OCI-LY7 (cell line): ENCODE data around the gene CCDC71L. TPM values are rescaled to one million over a fixed set of nuclear protein-coding genes. Genes with fewer than 3 reads are reported as not detected.

Experiments
- BruUV-seq: library from RNA; stranded (reverse); fragments of 400-500 nt; replicated peaks from 2 replicates; lab custom pipeline; 2021; lab: Mats Ljungman, UMichigan
- CTCF ChIA-PET: fragments of 300-600 bp; sonication (Branson Sonifier 250); formaldehyde crosslinking; loops from one replicate; lab custom pipeline; 2022; ENCODE audit warnings: antibody characterized with exemption; ENCODE audit not compliant: unreplicated experiment; lab: Charles Lee
- POLR2A ChIA-PET: fragments of 300-600 bp; sonication (Branson Sonifier 250); formaldehyde crosslinking; loops from one replicate; lab custom pipeline; 2022; ENCODE audit warnings: antibody characterized with exemption; lab: Charles Lee
- DNase-seq: peaks from one replicate; pipeline ENCODE4 v3.0.0-alpha.2; 2015; ENCODE audit warnings: low spot score
- H2AFZ ChIP-seq: fragments of 200-600 bp; sonication (generic), shearing (Covaris generic); 2 replicates; pipeline ENCODE4 v1.6.1; 2014; ENCODE audit warnings: mild to moderate bottlenecking, antibody characterized with exemption, low read length, moderate library complexity
- H3K27ac ChIP-seq: fragments of 200-600 bp; sonication (generic); 2 replicates; pipeline ENCODE4 v1.5.1; 2014; ENCODE audit warnings: mixed run types, low read depth, mild to moderate bottlenecking, moderate library complexity, low read length, inconsistent platforms; ENCODE audit not compliant: poor library complexity, severe bottlenecking
- H3K36me3 ChIP-seq: fragments of 200-600 bp; sonication (generic); 2 replicates; pipeline ENCODE4 v1.6.1; 2014; ENCODE audit warnings: mild to moderate bottlenecking, antibody characterized with exemption, low read length, moderate library complexity, mixed read lengths; ENCODE audit not compliant: insufficient read depth
- H3K4me1 ChIP-seq: fragments of 200-600 bp; sonication (generic); 2 replicates; pipeline ENCODE4 v1.5.1; 2014; ENCODE audit warnings: mild to moderate bottlenecking, low read length; ENCODE audit not compliant: insufficient read depth, poor library complexity, severe bottlenecking
- H3K4me2 ChIP-seq: fragments of 200-600 bp; sonication (generic); 2 replicates; pipeline ENCODE4 v1.6.1; 2014; ENCODE audit warnings: mild to moderate bottlenecking, low read length
- H3K4me3 ChIP-seq: fragments of 200-600 bp; sonication (generic); 2 replicates; pipeline ENCODE4 v1.5.1; 2014; ENCODE audit warnings: mild to moderate bottlenecking, low read depth, low read length; ENCODE audit not compliant: poor library complexity, severe bottlenecking
- H3K79me2 ChIP-seq: fragments of 200-600 bp; sonication (generic); 2 replicates; pipeline ENCODE4 v1.6.1; 2016; ENCODE audit warnings: low read depth, mild to moderate bottlenecking, low read length, moderate library complexity, mixed read lengths; ENCODE audit not compliant: insufficient read depth
- H3K9me2 ChIP-seq: fragments of 200-600 bp; sonication (generic); 2 replicates; pipeline ENCODE4 v1.6.1; 2016; ENCODE audit warnings: mild to moderate bottlenecking, low read length, mixed read lengths; ENCODE audit not compliant: insufficient read depth
- H3K9me3 ChIP-seq: fragments of 200-600 bp; sonication (generic); 2 replicates; pipeline ENCODE4 v1.6.1; 2014; ENCODE audit warnings: mild to moderate bottlenecking, mixed run types, low read length, mixed read lengths
- H4K20me1 ChIP-seq: fragments of 200-600 bp; sonication (generic); 2 replicates; pipeline ENCODE4 v1.6.1; 2014; ENCODE audit warnings: mild to moderate bottlenecking, antibody characterized with exemption, low read length, moderate library complexity, mixed read lengths; ENCODE audit not compliant: insufficient read depth
- EZH2phosphoT487 ChIP-seq: fragments of 200-600 bp; sonication (generic); IDR thresholded peaks from 2 replicates; pipeline ENCODE4 v1.6.1; 2018; ENCODE audit warnings: low read depth, borderline replicate concordance, mild to moderate bottlenecking, mixed run types, antibody characterized with exemption, low read length, moderate library complexity, mixed read lengths
- intact Hi-C: fragments of 100-400 bp; cut with micrococcal nuclease; formaldehyde crosslinking; loops from one replicate; pipeline ENCODE4 v1.10.0; 2022; ENCODE audit not compliant: unreplicated experiment
- total RNA-seq, 2 experiments: library from RNA; depleted of rRNA in 1 of 2; stranded (reverse); fragments of >200 nt in 1 of 2; shearing (Covaris generic) in 1 of 2; gene quantifications; 2 replicates each; pipeline ENCODE4 v1.2.3, GENCODE V29; 2014 to 2022
- TF ChIP-seq, protein P1 (sequence below): fragments of 200-600 bp; sonication (generic); conservative IDR thresholded peaks from 2 replicates; pipeline ENCODE4 v1.5.1; 2014; ENCODE audit warnings: mild to moderate bottlenecking, antibody characterized with exemption, low read length, moderate library complexity, mixed read lengths

The CCDC71L gene
- total RNA-seq, 2 experiments from 2014 or later, result 18.5 to 20.5 TPM

DNA sequence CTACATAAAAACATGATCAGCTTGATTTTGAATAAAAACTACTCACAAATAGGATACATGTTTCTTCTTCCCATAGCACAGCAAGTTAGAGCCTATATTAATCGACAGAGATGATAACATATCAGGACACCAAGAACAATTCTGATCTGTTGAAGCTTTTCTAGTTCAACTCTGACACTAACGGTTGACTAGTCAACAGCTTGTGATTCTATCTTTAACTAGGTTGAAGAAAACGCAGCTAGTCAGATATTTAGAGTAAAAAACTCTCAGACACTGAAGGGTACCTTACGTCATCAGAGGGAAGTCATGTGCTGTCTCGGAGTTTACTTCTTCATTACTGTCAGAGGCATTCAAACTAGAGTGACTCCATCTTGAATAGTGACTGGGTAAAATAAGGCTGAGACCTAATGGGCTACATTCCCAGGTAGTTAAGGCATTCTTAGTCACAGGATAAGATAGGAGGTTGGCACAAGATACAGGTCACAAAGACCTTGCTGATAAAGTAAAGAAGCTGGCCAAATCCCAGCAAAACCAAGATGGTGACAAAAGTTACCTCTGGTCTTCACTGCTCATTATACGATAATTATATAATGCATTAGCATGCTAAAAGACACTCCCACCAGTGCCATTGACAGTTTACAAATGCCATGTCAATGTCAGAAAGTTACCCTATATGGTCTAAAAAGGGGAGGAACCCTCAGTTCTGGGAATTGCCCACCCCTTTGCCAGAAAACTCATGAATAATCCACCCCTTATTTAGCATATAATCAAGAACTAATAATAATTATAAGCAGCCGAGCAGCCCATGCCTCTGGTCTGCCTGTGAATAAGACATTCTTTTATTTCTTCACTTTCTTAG, 21.3 kb downstream of the CCDC71L start:
- Histone ChIP-seq H3K36me3 (no peaks in the 10 kb centered on the region), H3K27ac (no peak overlapping the region), H3K79me2 (no peaks in the 10 kb centered on the region), H4K20me1 (no peaks in the 10 kb centered on the region), H2AFZ (no peak overlapping the region), H3K4me3 (no peak overlapping the region), H3K4me2 (no peak overlapping the region), H3K9me2 (no peaks in the 10 kb centered on the region), H3K4me1 (no peaks in the 10 kb centered on the region), H3K9me3 (no peaks in the 10 kb centered on the region)
- intact Hi-C loops, result no loop called here
- no TSS peak for BruUV-seq
- TF ChIP-seq, protein P1, sequence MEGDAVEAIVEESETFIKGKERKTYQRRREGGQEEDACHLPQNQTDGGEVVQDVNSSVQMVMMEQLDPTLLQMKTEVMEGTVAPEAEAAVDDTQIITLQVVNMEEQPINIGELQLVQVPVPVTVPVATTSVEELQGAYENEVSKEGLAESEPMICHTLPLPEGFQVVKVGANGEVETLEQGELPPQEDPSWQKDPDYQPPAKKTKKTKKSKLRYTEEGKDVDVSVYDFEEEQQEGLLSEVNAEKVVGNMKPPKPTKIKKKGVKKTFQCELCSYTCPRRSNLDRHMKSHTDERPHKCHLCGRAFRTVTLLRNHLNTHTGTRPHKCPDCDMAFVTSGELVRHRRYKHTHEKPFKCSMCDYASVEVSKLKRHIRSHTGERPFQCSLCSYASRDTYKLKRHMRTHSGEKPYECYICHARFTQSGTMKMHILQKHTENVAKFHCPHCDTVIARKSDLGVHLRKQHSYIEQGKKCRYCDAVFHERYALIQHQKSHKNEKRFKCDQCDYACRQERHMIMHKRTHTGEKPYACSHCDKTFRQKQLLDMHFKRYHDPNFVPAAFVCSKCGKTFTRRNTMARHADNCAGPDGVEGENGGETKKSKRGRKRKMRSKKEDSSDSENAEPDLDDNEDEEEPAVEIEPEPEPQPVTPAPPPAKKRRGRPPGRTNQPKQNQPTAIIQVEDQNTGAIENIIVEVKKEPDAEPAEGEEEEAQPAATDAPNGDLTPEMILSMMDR, result no peak
- no peak for TF ChIP-seq EZH2phosphoT487
- POLR2A ChIA-PET, result interaction anchor here (0.6 to 0.9 kb wide), 2 partner anchors 12 to 321 kb away, joined by 3 to 4 read pairs; no protein-coding TSS in a partner anchor
- no peak for DNase-seq
- CTCF ChIA-PET, result no interaction called here

DNA sequence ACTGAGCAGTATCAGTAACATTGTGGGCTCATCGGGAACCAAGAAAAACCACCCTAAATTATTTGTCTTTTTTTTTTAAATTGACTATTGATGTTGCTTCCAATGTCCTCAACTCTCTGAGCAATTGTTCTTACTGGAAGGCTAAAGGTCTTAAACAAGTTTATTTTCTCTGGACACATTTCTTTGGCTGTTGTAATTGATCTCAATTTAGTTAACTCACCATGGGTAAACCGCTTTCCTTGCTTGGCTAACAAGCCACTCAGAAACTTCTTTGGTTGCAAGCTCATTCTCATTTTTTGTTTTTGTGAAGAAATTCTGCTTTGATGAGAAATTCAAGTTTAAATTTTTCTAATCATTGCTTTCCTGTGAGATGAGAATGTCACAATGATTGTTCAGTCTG, 25.5 kb downstream of the CCDC71L start:
- Histone ChIP-seq H3K4me3 (no peak overlapping the region), H2AFZ (no peak overlapping the region), H3K4me2 (no peak overlapping the region), H3K36me3 (no peaks in the 10 kb centered on the region), H3K9me2 (no peaks in the 10 kb centered on the region), H3K9me3 (no peaks in the 10 kb centered on the region), H3K79me2 (no peaks in the 10 kb centered on the region), H3K27ac (no peak overlapping the region), H3K4me1 (no peaks in the 10 kb centered on the region), H4K20me1 (no peaks in the 10 kb centered on the region)
- POLR2A ChIA-PET, result no interaction called here
- no peak for TF ChIP-seq EZH2phosphoT487
- TF ChIP-seq, protein P1, result no peak
- intact Hi-C loops, result no loop called here
- no peak for DNase-seq
- CTCF ChIA-PET, result no interaction called here
- BruUV-seq, result no TSS peak

DNA sequence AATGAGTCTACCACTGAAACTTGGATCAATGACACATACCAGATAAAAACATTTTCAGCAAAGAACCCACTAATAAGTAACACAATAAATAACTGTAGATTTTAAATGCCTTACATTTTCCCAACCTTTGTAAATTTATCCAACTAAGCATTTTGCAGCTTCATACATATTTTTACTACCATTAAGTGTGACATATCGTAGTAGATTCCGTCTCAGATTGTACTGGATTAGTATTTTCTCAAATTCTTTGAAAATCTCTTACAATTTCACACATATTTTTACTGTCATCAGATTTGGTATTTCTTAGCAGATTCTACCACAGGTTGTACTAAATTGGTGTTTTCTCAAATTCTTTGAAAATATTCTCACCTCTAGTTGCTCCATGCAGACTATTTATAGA, 26.0 kb downstream of the CCDC71L start:
- BruUV-seq, result no TSS peak
- POLR2A ChIA-PET, result no interaction called here

More for the DNA sequence above, 26.0 kb downstream of the CCDC71L start:
- Histone ChIP-seq H4K20me1 (no peaks in the 10 kb centered on the region), H3K4me2 (no peak overlapping the region), H3K9me2 (no peaks in the 10 kb centered on the region), H3K4me3 (no peak overlapping the region), H3K27ac (no peak overlapping the region), H3K36me3 (no peaks in the 10 kb centered on the region), H3K4me1 (no peaks in the 10 kb centered on the region), H3K79me2 (no peaks in the 10 kb centered on the region), H3K9me3 (no peaks in the 10 kb centered on the region), H2AFZ (no peak overlapping the region)
- CTCF ChIA-PET, result no interaction called here
- TF ChIP-seq, protein P1, result no peak
- TF ChIP-seq EZH2phosphoT487, result no peak
- DNase-seq, result no peak
- intact Hi-C loops, result no loop called here
